Activated naive CD4-positive, alpha-beta T cell treated with anti-CD3 and anti-CD28 coated beads for 36 hours (primary cell): ENCODE data around the gene B3GNT2. TPM values are rescaled to one million over a fixed set of nuclear protein-coding genes. Genes with fewer than 3 reads are reported as not detected.
"Not testable (repeated sequence)": the region's sequence is repeated elsewhere in the genome, so short reads cannot be mapped to it uniquely, and the experiment has no call there.

Source experiments
- CTCF ChIA-PET: fragments of 350-600 bp; sonication (Branson Sonifier 250); formaldehyde crosslinking; loops from one replicate; lab custom pipeline; 2021; ENCODE audit warnings: antibody characterized with exemption; lab: Charles Lee
- DNase-seq: peaks from one replicate; pipeline ENCODE4 v3.0.0-alpha.2; 2020
- H3K27ac Mint-ChIP-seq: one replicate; pipeline ENCODE4 v1.8.0; 2021; ENCODE audit warnings: mild to moderate bottlenecking, mixed read lengths
- H3K27me3 Mint-ChIP-seq: one replicate; pipeline ENCODE4 v1.8.0; 2021; ENCODE audit warnings: low read depth, mixed read lengths
- H3K36me3 Mint-ChIP-seq: one replicate; pipeline ENCODE4 v1.8.0; 2021; ENCODE audit warnings: low read depth, mixed read lengths
- H3K4me1 Mint-ChIP-seq: one replicate; pipeline ENCODE4 v1.8.0; 2021; ENCODE audit warnings: low read depth, mixed read lengths
- H3K4me3 Mint-ChIP-seq: one replicate; pipeline ENCODE4 v1.8.0; 2021; ENCODE audit warnings: mild to moderate bottlenecking, moderate library complexity, mixed read lengths
- H3K9me3 Mint-ChIP-seq: one replicate; pipeline ENCODE4 v1.8.0; 2021; ENCODE audit warnings: mixed read lengths
- intact Hi-C: fragments of 100-400 bp; cut with micrococcal nuclease; formaldehyde crosslinking; loops from one replicate; pipeline ENCODE4 v1.15.1; 2023
- microRNA-seq: library from miRNA; unstranded; fragments of <30 nt; microRNA quantifications from one replicate; pipeline ENCODE4 v1.2.0, GENCODE V29; 2022; ENCODE audit warnings: borderline microRNAs expressed, borderline replicate concordance
- total RNA-seq, 2 experiments: library from RNA; stranded (reverse); gene quantifications; one replicate each; pipeline ENCODE4 v1.2.3, GENCODE V29; 2021

B3GNT2 gene
- total RNA-seq, 2 experiments from 2014 or later: 31.2 to 33.0 TPM

DNA sequence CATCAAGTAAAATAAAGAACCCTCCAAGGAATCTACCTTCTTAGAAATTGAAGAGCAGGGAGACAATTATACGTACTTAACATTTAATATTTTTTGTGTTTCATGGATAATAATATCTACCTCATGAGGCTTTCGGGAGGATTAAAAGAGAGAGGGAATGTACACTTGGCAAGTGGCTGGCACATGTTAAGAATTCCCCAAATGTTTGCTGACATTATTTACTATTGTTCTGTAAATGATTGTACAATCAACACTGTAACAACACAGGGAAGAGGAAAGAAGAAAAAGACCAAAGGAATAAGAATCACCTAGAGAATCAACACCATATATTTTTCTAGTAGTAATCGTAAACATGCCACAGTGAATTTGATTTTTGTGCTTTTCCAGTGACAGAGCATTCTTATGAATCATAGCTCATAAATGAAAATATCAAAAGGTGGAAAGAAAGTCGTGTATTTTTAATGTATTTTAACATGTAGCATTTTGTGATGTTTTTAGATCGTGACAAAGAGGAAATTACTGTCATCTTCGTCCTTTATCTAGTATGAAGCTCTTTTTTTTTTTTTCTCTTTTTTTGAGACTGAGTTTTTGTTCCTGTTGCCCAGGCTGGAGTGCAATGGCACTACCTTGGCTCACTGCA is 67.3 kb downstream of the B3GNT2 start:
- H3K9me3 Mint-ChIP-seq: no peaks in the 10 kb centered on the region
- intact Hi-C loops: no loop called here
- no peak overlapping the region for H3K4me3 Mint-ChIP-seq
- DNase-seq: no peak
- no peaks in the 10 kb centered on the region for H3K36me3 Mint-ChIP-seq
- no peaks in the 10 kb centered on the region for H3K4me1 Mint-ChIP-seq
- H3K27ac Mint-ChIP-seq: no peak overlapping the region
- CTCF ChIA-PET: interaction anchor here (0.6 to 0.7 kb wide), 2 partner anchors 270 to 419 kb away, joined by 3 read pairs; no protein-coding TSS in a partner anchor
- no peaks in the 10 kb centered on the region for H3K27me3 Mint-ChIP-seq

DNA sequence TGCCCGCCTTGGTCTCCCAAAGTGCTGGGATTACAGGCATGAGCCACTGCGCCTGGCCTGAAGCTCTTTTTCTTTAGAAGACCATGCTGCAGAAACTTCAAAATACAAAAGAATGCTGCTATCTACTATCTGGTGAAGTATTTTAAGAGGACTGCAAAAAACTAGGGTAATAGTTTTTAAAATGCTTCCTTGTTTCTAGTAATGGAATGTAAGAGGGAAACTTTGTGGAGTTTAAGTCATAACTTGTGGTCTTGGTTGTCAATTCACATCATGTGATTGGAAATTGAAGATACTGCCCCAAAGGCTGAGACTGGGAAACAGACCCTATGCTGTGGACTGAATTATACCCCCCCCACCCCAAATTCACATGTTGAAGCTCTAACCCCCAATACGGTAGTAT is 68.3 kb downstream of the B3GNT2 start:
- Mint-ChIP-seq H3K4me3 (no peak overlapping the region), H3K4me1 (no peaks in the 10 kb centered on the region), H3K9me3 (peaks cover 6% of the 10 kb centered on the region), H3K36me3 (no peaks in the 10 kb centered on the region), H3K27ac (no peak overlapping the region), H3K27me3 (no peaks in the 10 kb centered on the region)
- DNase-seq: no peak
- CTCF ChIA-PET: interaction anchor here (0.6 kb wide), 1 partner anchor 401 kb away, joined by 3 read pairs; no protein-coding TSS in a partner anchor
- intact Hi-C loops: no loop called here

DNA sequence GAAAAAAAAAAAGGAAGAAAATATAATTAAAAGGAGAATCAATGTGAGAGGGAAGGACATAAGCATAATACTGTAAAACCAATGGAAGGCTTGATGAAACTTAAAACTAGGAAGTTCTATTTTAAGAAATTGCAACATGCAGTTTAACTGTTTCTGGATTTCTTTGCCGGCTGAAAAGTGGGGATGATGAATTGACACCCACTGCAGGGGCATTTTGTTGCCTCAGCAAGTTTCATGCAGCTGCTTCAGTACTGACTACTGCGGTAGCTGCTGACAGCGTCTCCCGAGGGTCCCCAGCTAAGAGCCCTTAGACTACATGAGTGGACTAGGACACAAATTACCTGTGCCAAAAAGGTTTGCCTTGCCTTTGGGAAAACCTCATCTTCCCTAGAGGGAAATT is 69.2 kb downstream of the B3GNT2 start:
- no peak for DNase-seq

DNA sequence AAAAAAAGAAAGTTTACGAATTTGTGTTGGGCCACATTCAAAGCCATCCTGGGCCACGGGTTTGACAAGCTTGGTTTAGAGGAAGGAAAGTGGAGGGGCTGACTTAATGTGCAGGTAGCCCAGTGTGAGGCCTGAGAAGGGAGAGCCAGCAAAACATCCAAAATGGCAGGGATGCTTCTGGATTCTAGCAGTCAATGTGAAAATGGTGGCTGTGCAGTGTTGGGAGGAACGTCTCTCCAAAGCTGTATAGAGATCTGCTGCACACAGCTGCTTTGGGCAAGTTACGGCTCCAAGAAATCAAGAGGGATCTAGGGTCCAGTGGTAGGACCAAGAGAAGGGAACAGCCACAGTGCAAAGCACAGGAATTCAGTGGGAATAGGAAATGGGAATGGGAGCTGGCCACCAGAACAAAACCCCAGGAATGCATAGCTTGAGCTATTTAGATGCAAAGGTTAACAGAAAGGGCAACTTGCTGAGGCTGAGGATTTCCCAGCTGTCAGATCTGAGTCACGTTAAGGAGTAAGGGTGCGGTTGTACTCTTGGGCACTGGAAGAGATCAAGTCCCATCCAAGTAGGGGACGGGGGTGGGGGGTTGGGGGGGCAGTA is 70.6 kb downstream of the B3GNT2 start:
- intact Hi-C loops: no loop called here
- Mint-ChIP-seq H3K4me3 (no peak overlapping the region), H3K4me1 (no peaks in the 10 kb centered on the region), H3K9me3 (peaks cover 6% of the 10 kb centered on the region), H3K36me3 (no peaks in the 10 kb centered on the region), H3K27me3 (no peaks in the 10 kb centered on the region), H3K27ac (no peak overlapping the region)
- no peak for DNase-seq
- CTCF ChIA-PET: no interaction called here

More for the DNA sequence above, 69.2 kb downstream of the B3GNT2 start:
- intact Hi-C loops: no loop called here
- CTCF ChIA-PET: no interaction called here
- no peaks in the 10 kb centered on the region for H3K27me3 Mint-ChIP-seq
- no peaks in the 10 kb centered on the region for H3K4me1 Mint-ChIP-seq
- no peaks in the 10 kb centered on the region for H3K36me3 Mint-ChIP-seq
- H3K9me3 Mint-ChIP-seq: peaks cover 6% of the 10 kb centered on the region
- H3K4me3 Mint-ChIP-seq: no peak overlapping the region
- no peak overlapping the region for H3K27ac Mint-ChIP-seq

DNA sequence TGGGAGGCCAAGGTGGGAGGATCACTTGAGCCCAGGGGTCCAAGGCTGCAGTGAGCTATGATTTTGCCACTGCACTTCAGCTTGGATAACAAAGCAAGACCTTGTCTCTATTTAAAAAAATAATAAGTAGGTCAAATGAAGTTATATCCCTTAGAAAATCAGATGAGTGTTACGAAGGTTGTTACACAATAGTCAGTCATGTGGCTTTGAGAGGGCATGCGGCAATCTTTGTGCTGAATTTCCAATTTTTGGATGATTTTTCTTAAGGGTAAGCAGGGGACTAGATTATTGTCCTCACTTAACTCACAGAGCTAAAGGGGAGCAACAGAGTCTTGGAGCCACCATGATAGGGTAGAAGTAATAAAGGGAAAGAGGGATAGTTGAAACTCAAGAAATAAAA is 71.8 kb downstream of the B3GNT2 start:
- H3K4me1 Mint-ChIP-seq: no peaks in the 10 kb centered on the region
- H3K9me3 Mint-ChIP-seq: peaks cover 6% of the 10 kb centered on the region
- no peak for DNase-seq
- H3K36me3 Mint-ChIP-seq: no peaks in the 10 kb centered on the region
- CTCF ChIA-PET: no interaction called here
- intact Hi-C loops: no loop called here
- H3K4me3 Mint-ChIP-seq: no peak overlapping the region
- no peak overlapping the region for H3K27ac Mint-ChIP-seq
- no peaks in the 10 kb centered on the region for H3K27me3 Mint-ChIP-seq

DNA sequence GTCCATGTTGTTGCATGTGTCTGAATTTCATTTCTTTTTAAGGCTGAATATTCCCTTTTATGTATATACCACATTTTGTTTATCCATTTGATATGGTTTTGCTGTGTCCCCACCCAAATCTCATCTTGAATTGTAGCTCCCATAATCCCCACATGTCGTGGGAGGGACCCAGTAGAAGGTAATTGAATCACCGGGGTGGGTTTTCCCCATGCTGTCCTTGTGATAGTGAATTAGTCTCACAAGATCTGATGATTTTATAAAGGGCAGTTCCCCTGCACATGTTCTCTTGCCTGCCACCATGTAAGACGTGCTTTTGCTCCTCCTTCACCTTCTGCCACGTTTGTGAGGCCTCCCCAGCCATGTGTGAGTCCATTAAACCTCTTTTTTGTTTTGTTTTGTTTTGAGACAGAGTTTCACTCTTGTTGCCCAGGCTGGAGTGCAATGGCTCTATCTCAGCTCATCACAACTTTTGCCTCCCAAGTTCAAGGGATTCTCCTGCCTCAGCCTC is 72.8 kb downstream of the B3GNT2 start:
- H3K4me1 Mint-ChIP-seq, H3K9me3 Mint-ChIP-seq, CTCF ChIA-PET, H3K27me3 Mint-ChIP-seq, DNase-seq, H3K4me3 Mint-ChIP-seq, H3K36me3 Mint-ChIP-seq, H3K27ac Mint-ChIP-seq, intact Hi-C loops: not testable (repeated sequence)

DNA sequence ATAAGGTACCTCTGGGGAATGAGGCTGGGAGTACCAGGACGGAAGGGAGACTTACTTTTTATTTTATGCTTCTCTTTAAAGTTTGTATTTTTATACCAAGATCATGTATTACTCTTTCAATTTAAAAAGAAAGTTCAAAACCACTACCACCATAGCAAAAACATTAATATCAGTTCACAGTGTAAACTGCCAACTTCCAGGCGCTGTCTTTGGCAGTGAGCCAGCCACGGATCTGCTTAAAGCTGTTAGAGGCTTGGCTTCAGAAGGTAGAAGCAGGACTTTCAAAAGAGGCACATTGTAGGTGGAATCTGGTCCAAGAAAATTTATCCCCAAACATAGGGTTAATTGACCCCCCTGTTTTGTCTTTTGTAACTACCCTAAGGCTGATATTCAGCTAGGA is 74.8 kb downstream of the B3GNT2 start:
- Mint-ChIP-seq H3K27me3 (no peaks in the 10 kb centered on the region), H3K36me3 (no peaks in the 10 kb centered on the region), H3K9me3 (peaks cover 6% of the 10 kb centered on the region), H3K4me1 (no peaks in the 10 kb centered on the region), H3K4me3 (no peak overlapping the region), H3K27ac (no peak overlapping the region)
- no peak for DNase-seq
- intact Hi-C loops: no loop called here
- CTCF ChIA-PET: no interaction called here

Small RNAs within 50 kb of the gene (microRNA-seq; reads per million reads assigned to microRNA genes)
- not detected for gene MIR5192
